ENCODE measurements around the gene RPP38. TPM values are rescaled to one million over a fixed set of nuclear protein-coding genes. Genes with fewer than 3 reads are reported as not detected.

The RPP38 gene, protein sequence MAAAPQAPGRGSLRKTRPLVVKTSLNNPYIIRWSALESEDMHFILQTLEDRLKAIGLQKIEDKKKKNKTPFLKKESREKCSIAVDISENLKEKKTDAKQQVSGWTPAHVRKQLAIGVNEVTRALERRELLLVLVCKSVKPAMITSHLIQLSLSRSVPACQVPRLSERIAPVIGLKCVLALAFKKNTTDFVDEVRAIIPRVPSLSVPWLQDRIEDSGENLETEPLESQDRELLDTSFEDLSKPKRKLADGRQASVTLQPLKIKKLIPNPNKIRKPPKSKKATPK
- total RNA-seq: 15.3 and 19.2 TPM in 2 replicates

DNA sequence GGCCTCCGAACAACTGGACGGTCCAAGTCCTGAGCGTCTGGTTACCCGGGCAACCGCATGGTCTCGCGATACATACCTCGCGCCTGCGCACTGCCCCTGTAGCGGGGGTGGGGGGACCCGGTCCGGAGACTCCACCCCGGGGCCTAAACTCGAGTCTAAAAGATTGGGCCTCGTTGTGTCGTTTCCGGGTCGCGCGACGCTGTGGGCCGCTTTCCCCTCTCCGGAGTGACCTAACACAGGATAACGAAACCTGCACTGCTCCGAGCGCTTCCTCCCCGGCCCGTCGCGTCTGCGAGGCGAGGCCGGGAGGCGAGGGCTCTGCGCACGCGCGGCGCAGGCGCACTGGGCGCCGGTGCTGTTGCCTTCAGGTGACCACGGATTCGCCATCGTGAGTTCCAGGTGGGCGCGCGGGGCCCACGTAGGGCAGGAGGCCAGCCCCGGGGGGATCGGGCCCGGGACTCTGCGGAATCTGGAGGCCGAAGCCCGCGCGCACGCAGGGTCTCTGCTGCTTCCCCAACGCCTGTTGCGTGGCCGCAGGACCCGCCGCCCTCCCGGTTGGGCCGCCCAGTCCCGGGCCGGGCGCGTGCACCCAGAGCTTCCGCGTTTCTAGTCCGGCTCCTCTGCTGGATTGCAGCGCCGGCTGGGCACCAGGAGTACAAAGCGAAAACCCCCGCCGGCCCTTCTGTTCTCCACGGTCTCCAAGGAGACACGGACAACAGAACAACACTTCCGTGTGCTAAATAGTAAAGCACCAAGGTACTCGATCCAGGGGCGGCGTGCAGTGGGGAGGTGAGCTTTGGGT, at the start of gene RPP38:
RPP38 (plus strand) TSS at position 345 of the 802 bp plus-strand sequence. CDS start 5,960 bp downstream, outside the sequence.
- DNase-seq (ENCODE audit: low read depth): peak; percentile 83

DNA sequence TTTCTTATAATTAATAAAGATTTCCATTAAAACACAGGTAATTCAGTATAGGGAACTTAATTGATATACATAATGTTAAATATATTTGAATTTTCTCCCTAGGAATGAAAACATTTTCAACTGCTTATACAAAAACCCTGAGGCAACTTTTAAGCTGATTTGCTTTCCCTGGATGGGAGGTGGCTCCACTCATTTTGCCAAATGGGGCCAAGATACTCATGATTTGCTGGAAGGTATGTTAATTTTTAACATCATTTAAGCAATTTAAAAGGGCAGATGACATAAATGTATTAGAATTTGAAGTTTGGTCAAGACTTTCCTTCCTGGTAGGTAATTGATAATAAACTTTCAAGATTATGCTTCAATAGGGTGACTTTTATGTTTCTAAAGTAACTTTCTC, 47.6 kb upstream of the RPP38 start:
- DNase-seq (ENCODE audit: low read depth): peak; percentile 63

DNA sequence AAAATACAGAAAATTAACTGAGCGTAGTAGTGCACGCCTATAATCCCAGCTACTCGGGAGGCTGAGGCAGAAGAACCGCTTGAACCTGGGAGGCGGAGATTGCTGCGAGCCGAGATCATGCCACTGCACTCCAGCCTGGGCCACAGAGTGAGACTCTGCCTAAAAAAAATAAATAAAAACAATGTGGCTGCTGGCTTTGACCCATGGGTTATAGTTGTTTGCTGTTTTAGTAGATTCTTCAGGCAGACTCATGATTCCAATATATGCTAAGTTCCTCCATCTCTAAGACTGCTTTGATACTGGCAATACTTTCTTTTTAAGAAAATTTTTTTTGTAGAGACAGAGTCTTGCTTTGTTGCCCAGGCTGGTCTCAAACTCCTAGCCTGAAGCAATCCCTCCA, 45.0 kb upstream of the RPP38 start:
- DNase-seq (ENCODE audit: low read depth): no peak

DNA sequence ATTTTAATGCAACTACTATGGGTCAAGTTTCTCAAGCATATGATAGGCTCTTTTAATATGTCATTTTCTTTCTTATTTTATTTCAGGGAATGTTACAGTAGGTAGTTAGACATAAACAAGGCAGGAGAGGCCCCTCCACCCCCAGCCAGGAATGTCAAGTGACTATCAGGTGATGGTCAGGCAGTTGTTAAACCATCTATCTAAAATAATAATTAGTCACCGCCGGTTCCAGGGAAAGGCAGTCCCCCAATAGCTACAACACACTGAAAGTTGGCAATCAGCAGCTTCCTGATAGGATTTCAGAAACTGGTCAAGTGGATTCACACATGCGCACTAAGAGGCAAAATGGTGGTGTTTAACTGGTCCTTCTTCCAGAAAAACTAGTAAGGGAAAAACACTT, 44.1 kb upstream of the RPP38 start:
- no peak for DNase-seq (ENCODE audit: low read depth)

GRCh38 chr10:15058689-15059088, 38.5 kb upstream of the RPP38 start:
- no peak for DNase-seq (ENCODE audit: low read depth)

- no peak for DNase-seq (ENCODE audit: low read depth)
Measured at GRCh38 chr10:15059914-15060313, 37.2 kb upstream of the RPP38 start.

- DNase-seq (ENCODE audit: low read depth): no peak
Measured at GRCh38 chr10:15060638-15061037, 36.5 kb upstream of the RPP38 start.

DNA sequence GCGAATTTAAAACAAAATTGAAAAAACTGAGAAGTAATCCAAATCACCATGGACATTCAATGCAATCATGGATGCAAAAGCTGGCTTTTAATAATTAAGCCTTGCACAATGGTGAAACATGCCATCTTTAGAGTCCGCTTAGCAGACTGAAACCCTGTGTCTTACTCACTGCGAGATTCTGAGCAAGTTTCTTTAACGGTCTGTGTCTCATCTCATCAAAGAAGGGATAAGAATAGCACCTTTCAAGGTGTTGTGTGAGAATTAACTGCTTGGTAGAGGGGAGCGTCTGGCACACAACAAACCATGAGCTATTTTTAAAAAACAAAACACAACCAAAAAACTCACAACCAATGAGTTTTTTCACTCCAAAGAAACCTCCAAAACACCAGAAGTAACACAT, 30.0 kb upstream of the RPP38 start:
- no peak for DNase-seq (ENCODE audit: low read depth)

DNA sequence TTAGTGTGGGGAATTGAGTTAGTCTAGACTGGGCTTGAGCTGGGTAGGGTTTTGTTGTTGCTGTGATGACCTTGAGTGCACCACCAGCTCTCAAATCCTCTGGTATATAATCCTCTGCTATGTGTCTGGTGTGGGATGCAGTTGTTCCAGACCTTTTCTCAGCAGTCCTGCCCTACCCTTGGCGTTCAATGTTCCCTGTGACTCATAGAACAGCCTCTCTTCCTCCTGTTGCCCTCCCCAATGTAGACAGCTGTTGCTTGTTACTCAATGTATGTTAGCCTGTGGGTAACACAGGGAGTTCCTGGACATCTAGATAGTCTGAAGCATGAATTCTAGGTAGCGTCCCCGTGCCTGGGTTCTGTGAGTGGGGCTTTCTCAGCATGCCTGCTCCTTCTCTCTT, 28.4 kb upstream of the RPP38 start:
- DNase-seq (ENCODE audit: low read depth): no peak

- DNase-seq (ENCODE audit: low read depth): no peak
Measured at GRCh38 chr10:15069230-15069629, 27.9 kb upstream of the RPP38 start.

DNA sequence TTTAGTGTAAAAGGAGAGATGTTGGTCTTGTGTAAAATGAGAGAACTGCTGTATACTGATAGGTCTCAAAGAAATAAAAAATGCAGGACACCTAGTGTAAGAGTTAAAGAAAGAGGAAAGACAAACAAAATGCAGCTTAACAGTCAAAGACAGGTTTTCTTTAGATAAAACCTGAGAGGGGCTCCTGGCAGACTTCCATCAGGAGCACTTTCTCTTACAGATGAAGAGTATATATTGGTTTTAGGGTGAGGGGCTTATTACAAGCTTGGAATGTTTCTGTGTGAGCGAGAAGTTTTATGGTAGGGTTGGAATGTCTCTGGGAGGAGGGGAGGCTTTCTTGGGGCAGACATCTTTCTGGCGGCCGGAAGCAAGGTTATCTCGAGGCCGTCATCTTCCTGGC, 24.8 kb upstream of the RPP38 start:
- no peak for DNase-seq (ENCODE audit: low read depth)

GRCh38 chr10:15075421-15075820, 21.7 kb upstream of the RPP38 start:
- DNase-seq (ENCODE audit: low read depth): no peak

GRCh38 chr10:15083674-15084501, 13.3 kb upstream of the RPP38 start:
- no peak for DNase-seq (ENCODE audit: low read depth)

GRCh38 chr10:15084502-15084922, 12.6 kb upstream of the RPP38 start:
- DNase-seq (ENCODE audit: low read depth): peak; percentile 99

DNA sequence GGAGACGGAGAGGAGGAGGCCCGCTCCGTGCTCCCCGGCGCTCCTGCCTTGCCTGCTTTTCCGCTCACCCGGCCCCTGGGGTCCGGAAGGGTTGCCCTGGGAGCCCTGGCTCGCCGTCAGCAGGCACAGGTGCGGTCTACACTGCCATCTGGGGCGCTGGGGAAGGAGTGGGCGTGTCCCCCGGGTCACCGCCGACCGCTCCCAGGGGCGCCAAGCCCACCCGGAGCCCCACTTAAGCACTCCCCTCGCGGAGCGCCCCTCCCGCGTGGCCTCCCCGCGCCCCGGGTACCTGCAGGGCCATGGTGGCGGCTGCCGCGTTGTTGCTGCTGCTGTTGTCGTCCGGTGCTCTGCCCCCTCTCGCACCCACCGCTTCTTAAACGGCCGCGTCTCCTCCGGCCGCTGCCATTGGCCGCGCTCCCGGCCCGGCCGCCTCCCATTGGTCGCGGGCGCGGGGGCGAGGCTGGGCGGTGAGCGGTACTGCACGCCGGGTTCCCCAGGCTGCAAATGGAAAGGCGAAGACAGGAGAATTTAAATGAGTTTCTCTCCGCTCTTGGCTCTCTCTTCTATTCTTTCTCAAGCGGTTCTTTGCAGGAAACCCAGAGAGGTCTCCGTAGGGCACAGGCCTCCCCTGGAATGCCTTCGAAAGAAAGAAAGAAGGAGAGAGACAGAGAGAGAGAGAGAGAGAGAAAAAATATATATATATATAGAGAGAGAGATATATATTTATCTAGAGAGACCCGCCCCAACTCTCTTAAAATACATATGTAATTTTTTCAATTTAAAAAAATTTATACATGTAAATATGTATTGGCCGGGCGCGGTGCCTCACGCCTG, 8.5 kb upstream of the RPP38 start, which contains the start of gene ACBD7:
ACBD7 (minus strand) TSS at position 349 of the 834 bp plus-strand sequence; CDS start at position 301, 48 bp downstream.
- peak; percentile 50 for DNase-seq (ENCODE audit: low read depth)

- DNase-seq (ENCODE audit: low read depth): no peak
Measured at GRCh38 chr10:15091418-15091817, 5.7 kb upstream of the RPP38 start.

DNA sequence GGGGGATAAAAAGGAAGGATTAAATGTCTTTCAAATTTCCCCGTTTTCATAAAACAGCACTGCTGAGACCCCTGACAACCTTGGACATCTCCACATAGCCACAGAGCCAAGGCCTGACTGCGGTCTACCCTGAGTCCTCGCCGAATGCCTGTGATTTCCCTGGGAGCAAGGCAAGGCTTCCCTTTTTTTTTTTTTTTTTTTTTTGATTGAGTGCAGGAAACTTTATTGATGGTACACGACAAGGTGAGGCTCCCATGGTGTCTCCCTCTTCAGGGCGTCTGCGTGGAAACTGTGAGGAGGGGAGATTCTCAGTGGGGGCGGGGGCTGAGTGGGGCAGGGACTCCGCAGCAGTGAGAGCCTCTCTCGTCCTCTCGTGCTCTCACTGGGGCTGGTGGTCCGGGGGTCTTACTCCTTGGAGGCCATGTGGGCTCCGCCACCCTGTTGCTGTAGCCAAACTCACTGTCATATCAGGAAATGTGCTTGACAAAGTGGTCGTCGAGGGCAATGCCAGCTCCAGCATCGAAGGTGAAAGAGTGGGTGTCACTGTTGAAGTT, 4.2 kb upstream of the RPP38 start:
- DNase-seq (ENCODE audit: low read depth): no peak

- no peak for DNase-seq (ENCODE audit: low read depth)
Measured at GRCh38 chr10:15096661-15097010, 519 bp upstream of the RPP38 start.

DNA sequence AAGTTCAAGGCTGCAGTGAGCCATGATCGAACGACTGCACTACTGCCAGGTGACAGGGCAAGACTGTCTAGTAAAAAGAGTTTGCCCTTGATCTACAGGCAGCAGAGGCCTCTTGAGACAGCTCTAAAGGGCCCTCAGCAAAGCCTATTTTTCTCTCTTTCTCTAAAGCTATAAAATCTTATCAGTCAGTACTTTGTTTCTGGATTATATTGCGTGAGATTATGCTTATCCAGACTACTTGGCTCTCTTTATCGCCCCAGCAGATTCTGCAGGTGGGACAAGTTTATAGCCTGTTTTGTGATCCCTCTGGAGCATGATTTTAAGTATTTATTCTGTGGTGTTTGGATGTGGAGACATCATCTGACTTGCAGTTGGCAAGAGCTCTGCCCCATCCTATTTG, 2.7 kb downstream of the RPP38 start:
- DNase-seq (ENCODE audit: low read depth): no peak

DNA sequence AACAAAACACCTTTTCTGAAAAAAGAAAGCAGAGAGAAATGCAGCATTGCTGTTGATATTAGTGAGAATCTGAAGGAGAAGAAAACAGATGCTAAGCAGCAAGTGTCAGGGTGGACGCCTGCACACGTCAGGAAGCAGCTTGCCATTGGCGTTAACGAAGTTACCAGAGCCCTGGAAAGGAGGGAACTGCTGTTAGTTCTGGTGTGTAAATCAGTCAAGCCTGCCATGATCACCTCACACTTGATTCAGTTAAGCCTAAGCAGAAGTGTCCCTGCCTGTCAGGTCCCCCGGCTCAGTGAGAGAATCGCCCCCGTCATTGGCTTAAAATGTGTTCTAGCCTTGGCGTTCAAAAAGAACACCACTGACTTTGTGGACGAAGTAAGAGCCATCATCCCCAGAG, 6.4 kb downstream of the RPP38 start:
- no peak for DNase-seq (ENCODE audit: low read depth)

DNA sequence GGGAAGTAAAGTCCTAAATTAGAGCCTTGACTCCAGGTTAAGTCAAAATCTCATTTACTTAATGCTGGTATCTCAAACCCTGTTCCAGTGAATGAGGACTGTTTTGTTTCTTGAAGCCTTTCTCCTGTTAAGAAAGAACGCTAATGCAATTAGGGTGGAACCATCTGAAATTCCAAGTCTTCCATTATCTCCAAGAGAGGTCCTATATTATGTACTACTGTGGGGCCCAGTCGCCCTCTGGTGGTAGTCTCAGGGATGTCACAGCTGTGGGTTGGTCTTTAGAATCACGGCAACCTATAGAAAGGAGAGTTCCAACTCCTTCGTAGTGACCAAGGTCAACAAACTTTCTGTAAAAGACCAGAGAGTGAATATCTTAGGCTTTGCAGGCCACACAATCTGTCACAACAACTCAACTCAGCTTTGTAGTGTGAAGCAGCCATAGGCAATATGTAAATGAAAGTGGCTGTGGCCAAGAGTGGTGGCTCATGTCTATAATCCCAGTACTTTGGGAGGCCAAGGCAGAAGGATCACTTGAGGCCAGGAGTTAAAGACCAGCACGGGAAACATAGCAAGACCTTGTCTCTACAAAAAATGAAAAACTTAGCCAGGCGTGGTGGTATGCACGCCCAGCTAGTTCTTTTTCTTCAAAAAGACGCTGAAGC, 9.3 kb downstream of the RPP38 start:
- peak; percentile 37 for DNase-seq (ENCODE audit: low read depth)

Measured in renal cortical epithelial cell (primary cell).